Measurements from ENCODE around the gene VAV3. TPM values are rescaled to one million over a fixed set of nuclear protein-coding genes. Genes with fewer than 3 reads are reported as not detected.
A peak's percentile ranks its signal among the peaks of the same experiment; 100 is the strongest.

Gene VAV3
- total RNA-seq, 1 experiment from 2014 or later = 0.84 TPM

- no peak for DNase-seq (ENCODE audit: low read depth)
These were observed 371.3 kb downstream of the VAV3 start for GRCh38 chr1:107593501-107594209.

- DNase-seq (ENCODE audit: low read depth) = no peak
These were observed 373.9 kb downstream of the VAV3 start for GRCh38 chr1:107590900-107591622.

GRCh38 chr1:107590087-107590486 is 374.9 kb downstream of the VAV3 start:
- no peak for DNase-seq (ENCODE audit: low read depth)

DNA sequence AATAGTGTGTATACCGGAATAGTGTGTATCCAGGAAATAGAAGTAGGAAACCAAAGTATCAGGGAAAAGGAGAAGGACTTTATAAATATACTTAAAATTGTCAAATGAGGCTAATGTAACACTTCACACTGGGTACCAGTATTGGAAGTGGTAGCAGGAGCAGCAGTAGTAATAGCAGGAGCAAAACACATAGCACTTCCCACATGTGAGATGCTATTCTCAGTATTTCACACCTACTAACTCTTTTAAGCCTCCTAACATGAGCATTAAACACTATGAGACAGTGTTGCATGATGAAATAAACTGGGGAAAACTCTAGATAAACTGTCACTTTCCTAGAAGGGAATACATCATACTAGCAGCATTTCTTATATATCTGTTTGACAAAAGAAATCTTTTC is 376.7 kb downstream of the VAV3 start:
- no peak for DNase-seq (ENCODE audit: low read depth)

DNA sequence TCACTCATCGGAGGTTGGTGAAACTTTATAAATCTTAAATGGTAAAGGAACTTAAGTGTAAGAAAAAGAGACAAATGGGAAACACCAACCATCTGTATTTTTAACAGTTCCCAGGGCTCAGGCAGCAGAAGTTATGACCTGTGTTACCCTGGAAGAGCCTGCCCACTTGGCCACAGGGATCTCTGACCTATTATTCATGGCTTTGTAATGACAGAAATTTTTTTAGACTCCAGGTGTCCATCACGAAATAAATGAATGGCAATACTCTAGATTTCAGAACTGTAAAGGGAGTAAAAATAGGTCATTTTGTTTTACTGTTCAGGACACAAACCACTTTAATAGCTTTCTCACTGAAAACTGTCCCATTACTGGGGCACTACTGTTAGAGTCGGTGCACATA is 389.8 kb downstream of the VAV3 start:
- DNase-seq (ENCODE audit: low read depth) = no peak

DNA sequence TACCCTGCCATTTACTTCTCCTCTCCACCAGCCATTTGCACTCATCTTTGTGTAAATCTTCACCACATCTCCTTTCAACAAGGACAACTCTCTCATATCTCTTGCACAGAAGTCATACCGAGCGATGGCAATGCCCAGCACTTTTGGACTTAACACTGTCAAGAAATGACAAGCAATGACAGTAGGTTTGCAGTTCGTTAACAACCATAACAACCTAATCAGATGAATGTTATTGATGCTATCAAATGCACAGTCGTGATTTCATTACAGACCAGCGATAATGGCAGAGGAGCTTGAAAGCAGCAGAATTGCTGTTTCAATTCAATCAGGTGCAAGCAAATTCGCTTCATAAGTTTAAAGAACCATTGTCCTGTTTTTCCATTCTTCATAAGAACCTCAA is 390.9 kb downstream of the VAV3 start:
- DNase-seq (ENCODE audit: low read depth) = no peak

GRCh38 chr1:107572674-107573211 is 392.2 kb downstream of the VAV3 start:
- peak; percentile 14 for DNase-seq (ENCODE audit: low read depth)

- DNase-seq (ENCODE audit: low read depth) = no peak
These were observed 394.2 kb downstream of the VAV3 start for GRCh38 chr1:107570768-107571167.

GRCh38 chr1:107563441-107563840 is 401.5 kb downstream of the VAV3 start:
- no peak for DNase-seq (ENCODE audit: low read depth)

- DNase-seq (ENCODE audit: low read depth) = no peak
These were observed 405.1 kb downstream of the VAV3 start for GRCh38 chr1:107559881-107560280.

- DNase-seq (ENCODE audit: low read depth) = no peak
These were observed 407.9 kb downstream of the VAV3 start for GRCh38 chr1:107557095-107557494.

GRCh38 chr1:107555578-107555977 is 409.4 kb downstream of the VAV3 start:
- no peak for DNase-seq (ENCODE audit: low read depth)

- DNase-seq (ENCODE audit: low read depth) = no peak
These were observed 412.2 kb downstream of the VAV3 start for GRCh38 chr1:107552781-107553180.

- DNase-seq (ENCODE audit: low read depth) = no peak
These were observed 413.5 kb downstream of the VAV3 start for GRCh38 chr1:107551456-107551855.

- DNase-seq (ENCODE audit: low read depth) = no peak
These were observed 414.6 kb downstream of the VAV3 start for GRCh38 chr1:107550358-107550757.

DNA sequence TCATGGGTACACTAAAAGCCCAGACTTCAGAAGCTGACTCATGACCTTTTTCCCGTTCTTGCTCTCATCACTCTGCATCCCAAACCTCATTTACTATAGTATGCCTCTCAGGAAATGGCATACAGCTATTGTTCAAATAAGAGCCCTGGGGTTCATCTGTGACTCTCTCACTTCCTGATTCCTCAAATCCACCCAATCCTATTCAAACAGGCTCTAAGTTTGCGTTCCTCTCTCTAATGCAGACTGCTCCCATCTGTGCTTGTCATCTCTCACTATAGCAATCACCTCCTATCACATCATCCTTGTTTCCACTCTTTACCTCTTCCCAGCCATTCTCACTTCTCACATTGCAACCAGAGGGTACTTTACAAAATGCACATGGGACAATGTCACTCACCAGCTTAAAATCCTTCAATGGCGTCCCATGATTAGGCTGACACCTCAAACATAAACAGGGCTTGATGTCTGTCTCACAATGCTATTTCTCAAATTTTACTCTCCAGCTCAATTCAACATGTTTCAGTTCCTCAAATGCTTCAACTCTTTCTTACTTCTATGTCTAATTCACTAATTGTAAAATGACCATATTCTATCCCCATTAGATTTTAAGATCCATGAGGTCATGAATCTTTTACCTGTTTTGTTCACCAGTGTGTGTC is 415.7 kb downstream of the VAV3 start:
- DNase-seq (ENCODE audit: low read depth) = no peak

DNA sequence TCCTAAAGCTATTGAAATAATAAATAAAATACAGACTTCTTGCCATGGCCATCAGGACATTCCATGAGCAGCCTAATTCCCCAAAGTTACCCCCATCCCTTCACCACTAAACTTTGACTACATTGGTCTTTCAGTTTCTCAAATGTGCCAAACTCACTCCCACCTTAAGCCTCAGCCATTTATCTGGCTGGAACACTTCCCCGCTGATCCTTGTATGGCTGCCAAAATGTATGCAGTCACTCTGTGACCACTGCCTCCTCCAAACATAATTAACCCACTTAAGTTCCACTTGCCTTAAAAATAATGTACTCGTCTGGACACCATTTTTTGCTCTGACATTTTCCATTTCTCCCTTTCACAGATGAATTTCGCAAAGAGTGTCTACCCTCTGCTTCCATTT is 416.7 kb downstream of the VAV3 start:
- no peak for DNase-seq (ENCODE audit: low read depth)

- DNase-seq (ENCODE audit: low read depth) = no peak
These were observed 417.4 kb downstream of the VAV3 start for GRCh38 chr1:107547363-107548155.

DNA sequence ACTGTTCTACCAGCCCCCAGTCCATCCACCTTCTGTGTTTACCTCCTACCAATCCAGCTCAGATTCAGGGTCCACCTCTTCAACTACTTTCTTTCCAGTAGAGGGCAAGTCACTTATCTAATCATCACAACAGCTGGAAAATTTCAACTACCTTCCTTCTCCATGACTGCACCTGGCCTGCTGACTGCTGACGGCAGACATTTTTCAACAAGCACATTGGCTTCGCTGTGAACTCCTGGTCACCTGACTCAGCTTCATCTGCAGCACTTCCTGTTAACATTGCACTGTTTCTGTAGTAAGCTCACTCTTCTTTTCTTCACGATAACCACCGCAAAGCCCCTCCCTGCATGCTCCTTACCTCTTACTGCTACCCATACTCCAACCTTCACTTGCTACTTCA is 418.4 kb downstream of the VAV3 start:
- DNase-seq (ENCODE audit: low read depth) = no peak

DNA sequence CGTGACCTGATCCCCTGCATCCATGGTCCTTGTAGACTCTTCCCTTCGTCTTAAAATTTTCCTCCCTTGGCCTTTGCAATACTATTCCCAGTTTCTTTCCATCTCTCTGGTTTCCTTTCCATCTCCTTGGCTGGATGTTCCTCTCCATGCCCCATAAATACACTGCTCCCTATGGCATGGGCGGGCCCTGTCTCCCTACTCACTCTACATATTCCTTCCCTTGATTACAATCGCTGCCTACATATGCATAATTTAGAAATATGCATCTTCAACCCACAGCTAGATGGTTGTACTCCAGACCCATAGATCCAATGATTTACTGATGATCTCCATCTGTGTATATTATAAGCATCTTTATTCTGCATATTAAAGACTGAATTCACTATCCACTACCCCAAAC is 419.1 kb downstream of the VAV3 start:
- DNase-seq (ENCODE audit: low read depth) = no peak

DNA sequence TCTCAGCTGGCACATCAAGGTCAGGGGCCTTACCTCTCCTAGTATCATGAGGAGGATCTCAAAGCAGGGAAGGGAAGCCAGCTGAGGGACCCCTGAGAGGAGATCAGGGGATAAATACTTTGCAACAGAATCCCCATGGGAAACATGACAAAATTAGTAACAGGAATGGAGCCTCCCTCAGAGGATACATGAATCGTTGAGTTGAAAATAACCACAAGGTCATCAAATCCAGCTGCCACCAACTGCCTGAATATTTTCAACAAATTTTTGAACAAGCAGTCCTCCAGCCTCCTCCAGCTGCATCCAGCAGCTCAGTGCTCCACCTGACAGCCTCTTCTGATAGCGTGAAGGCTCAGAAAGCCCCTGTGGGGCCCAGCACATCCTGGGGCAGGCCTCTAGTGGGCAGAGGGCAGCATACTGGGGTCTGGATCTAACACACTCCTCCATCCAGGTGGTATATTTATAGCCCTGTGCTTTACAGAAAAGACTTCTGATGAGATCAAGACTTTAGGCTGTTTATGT is 419.9 kb downstream of the VAV3 start:
- DNase-seq (ENCODE audit: low read depth) = no peak

GRCh38 chr1:107544285-107544684 is 420.7 kb downstream of the VAV3 start:
- DNase-seq (ENCODE audit: low read depth) = no peak

Data from RPMI7951 (cell line).